A549 treated with Hydrocortisone at 1 μM for 4 hours (cell line): ENCODE data around the gene PAX5. TPM values are rescaled to one million over a fixed set of nuclear protein-coding genes. Genes with fewer than 3 reads are reported as not detected.

Source experiments
- total RNA-seq: library from RNA; stranded (reverse); fragments of 200-300 nt; extraction: Qiagen RNA extraction; gene quantifications from 5 replicates; pipeline ENCODE4 v1.2.3, GENCODE V29; 2022

PAX5 gene
- total RNA-seq = 0.01 to 0.07 TPM (median 0.03 TPM) in 4 of 5 replicates, not detected in the other

DNA sequence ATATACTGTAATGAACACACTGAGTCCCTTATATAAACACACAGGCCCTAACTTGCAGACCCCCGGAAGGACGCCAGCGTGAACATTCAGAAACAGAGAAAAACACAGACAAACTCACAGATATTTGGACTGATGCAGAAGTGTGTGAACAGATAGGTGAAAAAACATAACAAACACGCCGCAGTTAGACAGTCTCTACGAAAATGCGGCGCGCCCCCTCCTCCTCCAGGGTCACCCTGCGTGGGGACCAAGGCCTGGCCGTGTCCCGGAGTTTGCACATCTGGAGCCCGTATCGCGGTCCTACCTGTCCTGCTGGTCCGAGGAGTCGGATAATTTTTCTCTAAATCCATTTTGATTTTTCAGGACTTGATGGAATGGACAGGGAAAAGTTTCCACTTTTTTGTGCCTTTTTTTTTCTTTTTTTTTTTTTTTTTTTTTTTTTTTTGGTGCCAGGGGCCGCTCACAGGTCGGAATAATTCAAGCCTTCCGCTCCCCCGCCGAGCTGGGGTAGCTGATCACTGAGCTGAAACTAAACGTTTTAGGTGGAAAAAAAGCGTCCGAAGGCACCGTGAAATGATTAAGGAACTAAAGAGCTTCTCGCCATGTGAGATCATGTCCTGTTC is at the start of gene PAX5:
TSS of gene PAX5 (minus strand) at position 587 of the 623 bp plus-strand sequence. CDS start at position 350, 237 bp downstream.

Other genes with a start within 250 kb of the PAX5 start
- gene ZCCHC7, start 86.3 kb upstream of the PAX5 start, total RNA-seq = 9.4 to 15.0 TPM (median 11.6 TPM) in 5 replicates